ENCODE measurements around the gene PCDHA2. TPM values are rescaled to one million over a fixed set of nuclear protein-coding genes. Genes with fewer than 3 reads are reported as not detected.

The PCDHA2 gene
- total RNA-seq (not detected), polyA plus RNA-seq (not detected), total RNA-seq (not detected)

DNA sequence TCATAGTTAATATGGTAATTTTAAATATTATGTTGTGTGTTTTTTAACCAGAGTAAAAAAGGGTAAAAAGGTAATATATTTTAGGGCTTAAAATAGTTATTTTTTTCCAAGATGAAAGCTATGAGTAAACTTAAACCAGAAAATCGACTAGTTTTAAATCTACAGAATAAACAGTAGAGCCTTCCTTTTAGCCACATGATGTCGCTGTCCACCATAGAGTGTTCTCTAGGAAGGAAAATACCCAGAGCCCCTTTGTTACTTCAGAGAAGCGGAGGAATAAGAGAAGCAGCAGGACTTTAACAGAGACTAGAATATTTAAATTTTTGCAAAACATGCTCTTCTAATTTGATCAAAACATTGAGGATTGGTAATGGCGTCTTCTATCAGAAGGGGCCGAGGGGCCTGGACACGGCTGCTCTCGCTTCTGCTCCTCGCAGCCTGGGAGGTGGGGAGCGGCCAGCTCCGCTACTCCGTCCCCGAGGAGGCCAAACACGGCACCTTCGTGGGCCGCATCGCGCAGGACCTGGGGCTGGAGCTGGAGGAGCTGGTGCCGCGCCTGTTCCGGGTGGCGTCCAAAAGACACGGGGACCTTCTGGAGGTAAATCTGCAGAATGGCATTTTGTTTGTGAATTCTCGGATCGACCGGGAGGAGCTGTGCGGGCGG, at the start of gene PCDHA2:
PCDHA2 (plus strand) TSS at position 258 of the 664 bp plus-strand sequence.
- no peaks in the 10 kb centered on the region for H3K4me1 Mint-ChIP-seq
- no peak for ATAC-seq
- H3K27ac ChIP-seq (ENCODE audit: low read depth, low read length) = no peak within 1 kb of the TSS
- H3K4me1 ChIP-seq (ENCODE audit: control insufficient read depth in 2 of 2, insufficient read depth in 2 of 2, low read length in 2 of 2) = no peaks in the 10 kb centered on the region
- H3K9me3 Mint-ChIP-seq = peaks cover 0 to 86% (median 48%) of the 10 kb centered on the region in 11 donors
- intact Hi-C loops (cut with micrococcal nuclease) = no loop called here
- H3K36me3 Mint-ChIP-seq = peaks cover 0 to 37% (median 5%) of the 10 kb centered on the region in 5 donors
- peak within 1 kb of the TSS in 1 of 10 donors; percentile 34 for H3K4me3 Mint-ChIP-seq
- no peaks in the 10 kb centered on the region for H3K36me3 ChIP-seq (ENCODE audit: control insufficient read depth in 2 of 3, insufficient read depth in 3 of 3, low read length in 3 of 3)
- ChIA-PET POLR2A (no interaction called here), CTCF (no interaction called here)
- DNase-seq = no peak
- H3K27me3 ChIP-seq (ENCODE audit: control insufficient read depth in 2 of 2, insufficient read depth in 2 of 2, low read length in 2 of 2) = peaks cover 0 to 2% of the 10 kb centered on the region in 2 donors
- no peak within 1 kb of the TSS for H3K4me3 ChIP-seq (ENCODE audit: low read length)
- H3K27me3 Mint-ChIP-seq = peaks cover under 1 to 66% (median 48%) of the 10 kb centered on the region in 5 donors
- H3K27ac Mint-ChIP-seq = peak within 1 kb of the TSS in 1 of 9 donors; percentile 23
- H3K9me3 ChIP-seq (ENCODE audit: control insufficient read depth in 2 of 3, low read length in 3 of 3) = peaks cover 0 to 39% (median 8%) of the 10 kb centered on the region in 3 experiments

- Mint-ChIP-seq H3K9me3 (peaks cover 35 to 100% (median 79%) of the 10 kb centered on the region in 11 donors), H3K27ac (no peak overlapping the region), H3K36me3 (peaks cover 0 to 54% (median 23%) of the 10 kb centered on the region in 5 donors), H3K27me3 (peaks cover 0 to 44% (median 17%) of the 10 kb centered on the region in 5 donors), H3K4me1 (peaks cover 0 to 2% (median 0%) of the 10 kb centered on the region in 7 donors), H3K4me3 (no peak overlapping the region)
- ChIA-PET CTCF (no interaction called here), POLR2A (no interaction called here)
- ATAC-seq = no peak
- Histone ChIP-seq H3K4me3 (ENCODE audit: low read length) (no peak overlapping the region), H3K27ac (ENCODE audit: low read depth, low read length) (no peak overlapping the region), H3K4me1 (ENCODE audit: control insufficient read depth in 2 of 2, insufficient read depth in 2 of 2, low read length in 2 of 2) (no peaks in the 10 kb centered on the region), H3K27me3 (ENCODE audit: control insufficient read depth in 2 of 2, insufficient read depth in 2 of 2, low read length in 2 of 2) (no peaks in the 10 kb centered on the region), H3K9me3 (ENCODE audit: control insufficient read depth in 2 of 3, low read length in 3 of 3) (peaks cover 0 to 59% (median 8%) of the 10 kb centered on the region in 3 experiments), H3K36me3 (ENCODE audit: control insufficient read depth in 2 of 3, insufficient read depth in 3 of 3, low read length in 3 of 3) (no peaks in the 10 kb centered on the region)
- no peak for DNase-seq
- intact Hi-C loops (cut with micrococcal nuclease) = no loop called here
Measured at GRCh38 chr5:140753561-140753960, 41.1 kb upstream of the PCDHA2 start.

DNA sequence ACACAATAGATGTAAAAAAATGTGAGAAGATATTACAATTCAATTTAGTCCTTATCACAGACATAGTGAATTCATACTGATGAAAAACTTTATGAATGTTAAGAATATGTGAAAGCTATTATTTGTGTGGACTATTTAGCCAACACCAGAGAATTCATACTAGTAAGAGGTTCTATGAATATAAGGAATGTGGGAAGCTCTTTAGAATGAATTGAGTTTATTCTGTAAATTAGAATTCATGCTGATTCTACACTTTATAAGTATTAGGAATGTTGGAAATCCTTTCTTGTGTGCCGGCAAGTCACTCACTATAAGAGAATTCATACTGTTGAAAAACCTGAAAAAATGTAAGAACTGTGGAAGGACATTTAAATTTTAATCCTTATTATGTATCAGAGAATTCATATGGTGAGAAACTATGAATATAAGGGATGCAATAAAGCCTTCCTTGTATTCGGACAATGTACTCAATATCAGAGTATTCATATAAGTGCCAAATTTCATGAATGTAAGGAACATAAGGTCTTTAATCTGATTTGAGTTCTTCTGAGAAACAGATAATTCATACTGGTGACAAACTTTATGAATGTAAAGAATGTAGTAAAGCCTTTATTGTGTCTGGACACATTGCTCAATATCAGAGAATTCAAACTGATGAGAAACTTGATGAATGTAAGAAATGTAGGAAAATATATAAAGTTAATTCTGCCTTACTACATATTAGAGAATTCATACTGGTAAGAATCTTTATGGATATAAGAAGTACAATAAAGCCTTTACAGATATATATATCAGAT, 30.3 kb upstream of the PCDHA2 start:
- Histone ChIP-seq H3K27me3 (ENCODE audit: control insufficient read depth in 2 of 2, insufficient read depth in 2 of 2, low read length in 2 of 2) (no peaks in the 10 kb centered on the region), H3K4me3 (ENCODE audit: low read length) (no peak overlapping the region), H3K4me1 (ENCODE audit: control insufficient read depth in 2 of 2, insufficient read depth in 2 of 2, low read length in 2 of 2) (no peaks in the 10 kb centered on the region), H3K36me3 (ENCODE audit: control insufficient read depth in 2 of 3, insufficient read depth in 3 of 3, low read length in 3 of 3) (no peaks in the 10 kb centered on the region), H3K9me3 (ENCODE audit: control insufficient read depth in 2 of 3, low read length in 3 of 3) (peaks cover 15 to 77% (median 36%) of the 10 kb centered on the region in 3 experiments), H3K27ac (ENCODE audit: low read depth, low read length) (no peak overlapping the region)
- ChIA-PET CTCF (no interaction called here), POLR2A (no interaction called here)
- DNase-seq (no peak), ATAC-seq (no peak)
- H3K4me1 Mint-ChIP-seq = no peaks in the 10 kb centered on the region
- H3K36me3 Mint-ChIP-seq = peaks cover 0 to 22% (median 13%) of the 10 kb centered on the region in 5 donors
- intact Hi-C loops (cut with micrococcal nuclease) = no loop called here
- H3K4me3 Mint-ChIP-seq = no peak overlapping the region
- peaks cover 4 to 93% (median 68%) of the 10 kb centered on the region in 11 donors for H3K9me3 Mint-ChIP-seq
- H3K27me3 Mint-ChIP-seq = peaks cover 0 to 8% (median 0%) of the 10 kb centered on the region in 5 donors
- H3K27ac Mint-ChIP-seq = no peak overlapping the region

GRCh38 chr5:140767444-140767843, 27.2 kb upstream of the PCDHA2 start:
- intact Hi-C loops (cut with micrococcal nuclease) = no loop called here
- Histone ChIP-seq H3K9me3 (ENCODE audit: control insufficient read depth in 2 of 3, low read length in 3 of 3) (peaks cover 15 to 74% (median 36%) of the 10 kb centered on the region in 3 experiments), H3K27ac (ENCODE audit: low read depth, low read length) (no peak overlapping the region), H3K36me3 (ENCODE audit: control insufficient read depth in 2 of 3, insufficient read depth in 3 of 3, low read length in 3 of 3) (no peaks in the 10 kb centered on the region), H3K4me1 (ENCODE audit: control insufficient read depth in 2 of 2, insufficient read depth in 2 of 2, low read length in 2 of 2) (no peaks in the 10 kb centered on the region), H3K4me3 (ENCODE audit: low read length) (no peak overlapping the region), H3K27me3 (ENCODE audit: control insufficient read depth in 2 of 2, insufficient read depth in 2 of 2, low read length in 2 of 2) (no peaks in the 10 kb centered on the region)
- H3K4me3 Mint-ChIP-seq = no peak overlapping the region
- no peaks in the 10 kb centered on the region for H3K4me1 Mint-ChIP-seq
- no peaks in the 10 kb centered on the region for H3K27me3 Mint-ChIP-seq
- ATAC-seq (no peak), DNase-seq (no peak)
- H3K36me3 Mint-ChIP-seq = peaks cover 0 to 34% (median 11%) of the 10 kb centered on the region in 5 donors
- ChIA-PET POLR2A (no interaction called here), CTCF (no interaction called here)
- peaks cover 9 to 96% (median 65%) of the 10 kb centered on the region in 11 donors for H3K9me3 Mint-ChIP-seq
- H3K27ac Mint-ChIP-seq = no peak overlapping the region

GRCh38 chr5:140780512-140780911, 14.1 kb upstream of the PCDHA2 start:
- DNase-seq (no peak), ATAC-seq (no peak)
- H3K27me3 ChIP-seq (ENCODE audit: control insufficient read depth in 2 of 2, insufficient read depth in 2 of 2, low read length in 2 of 2) = no peaks in the 10 kb centered on the region
- H3K9me3 ChIP-seq (ENCODE audit: control insufficient read depth in 2 of 3, low read length in 3 of 3) = peaks cover 0 to 74% (median 0%) of the 10 kb centered on the region in 3 experiments
- H3K27me3 Mint-ChIP-seq = peaks cover 0 to 47% (median 29%) of the 10 kb centered on the region in 5 donors
- POLR2A ChIA-PET = no interaction called here
- H3K4me1 ChIP-seq (ENCODE audit: control insufficient read depth in 2 of 2, insufficient read depth in 2 of 2, low read length in 2 of 2) = no peaks in the 10 kb centered on the region
- no peak overlapping the region for H3K4me3 Mint-ChIP-seq
- H3K27ac Mint-ChIP-seq = no peak overlapping the region
- H3K36me3 Mint-ChIP-seq = peaks cover 0 to 44% (median 16%) of the 10 kb centered on the region in 5 donors
- H3K27ac ChIP-seq (ENCODE audit: low read depth, low read length) = no peak overlapping the region
- intact Hi-C loops (cut with micrococcal nuclease) = no loop called here
- no peaks in the 10 kb centered on the region for H3K4me1 Mint-ChIP-seq
- H3K36me3 ChIP-seq (ENCODE audit: control insufficient read depth in 2 of 3, insufficient read depth in 3 of 3, low read length in 3 of 3) = no peaks in the 10 kb centered on the region
- CTCF ChIA-PET = no interaction called here
- H3K9me3 Mint-ChIP-seq = peaks cover 19 to 100% (median 73%) of the 10 kb centered on the region in 11 donors
- no peak overlapping the region for H3K4me3 ChIP-seq (ENCODE audit: low read length)

GRCh38 chr5:140785905-140786686, 8.6 kb upstream of the PCDHA2 start, which contains the start of gene PCDHA1:
Gene PCDHA1 (plus strand): TSS chr5:140786140.
- no peak for DNase-seq
- Mint-ChIP-seq H3K4me3 (peak within 1 kb of the TSS in 2 of 10 donors; percentile 16 to 45), H3K27ac (peak within 1 kb of the TSS in 1 of 9 donors; percentile 23), H3K4me1 (no peaks in the 10 kb centered on the region), H3K36me3 (peaks cover 4 to 32% (median 14%) of the 10 kb centered on the region in 5 donors), H3K9me3 (peaks cover 6 to 97% (median 57%) of the 10 kb centered on the region in 11 donors), H3K27me3 (peaks cover 3 to 71% (median 42%) of the 10 kb centered on the region in 5 donors)
- H3K36me3 ChIP-seq (ENCODE audit: control insufficient read depth in 2 of 3, insufficient read depth in 3 of 3, low read length in 3 of 3) = no peaks in the 10 kb centered on the region
- intact Hi-C loops (cut with micrococcal nuclease) = no loop called here
- H3K9me3 ChIP-seq (ENCODE audit: control insufficient read depth in 2 of 3, low read length in 3 of 3) = peaks cover 0 to 68% (median 4%) of the 10 kb centered on the region in 3 experiments
- no peak for ATAC-seq
- ChIA-PET POLR2A (no interaction called here), CTCF (no interaction called here)
- H3K4me1 ChIP-seq (ENCODE audit: control insufficient read depth in 2 of 2, insufficient read depth in 2 of 2, low read length in 2 of 2) = no peaks in the 10 kb centered on the region
- no peak within 1 kb of the TSS for H3K4me3 ChIP-seq (ENCODE audit: low read length)
- peaks cover 0 to 5% of the 10 kb centered on the region in 2 donors for H3K27me3 ChIP-seq (ENCODE audit: control insufficient read depth in 2 of 2, insufficient read depth in 2 of 2, low read length in 2 of 2)
- H3K27ac ChIP-seq (ENCODE audit: low read depth, low read length) = no peak within 1 kb of the TSS

All from naive thymus-derived CD4-positive, alpha-beta T cell (primary cell).